ENCODE measurements around the gene BNIP5.

Gene BNIP5

DNA sequence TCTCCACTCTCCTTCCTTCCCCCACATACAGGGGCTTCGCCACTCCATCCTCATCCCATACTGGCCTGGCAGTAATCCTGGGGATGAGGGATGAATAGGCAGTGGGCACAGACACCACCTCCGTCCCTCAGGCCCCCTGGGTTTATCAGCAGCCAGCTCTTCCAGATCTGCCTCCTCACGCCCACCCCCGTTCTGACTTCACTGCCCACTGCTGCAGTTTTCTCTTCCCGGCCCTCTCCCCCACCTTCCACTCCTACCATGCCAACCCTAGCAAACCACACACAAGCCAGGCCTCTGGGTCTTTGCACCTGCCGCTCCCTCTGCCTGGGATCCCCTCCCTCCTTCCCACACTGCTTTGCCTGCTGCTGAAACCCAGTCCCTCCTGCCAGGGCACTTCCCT, 44.5 kb downstream of the BNIP5 start:
- ATAC-seq: no peak
- TF ChIP-seq ARNTL (CRISPR knock-in tag; IDR thresholded peaks at IDR 0.05; ENCODE audit: borderline replicate concordance, low read depth): no peak
- TF ChIP-seq GLIS3 (CRISPR knock-in tag; IDR thresholded peaks at IDR 0.05): no peak
- no peak for TF ChIP-seq BACH2 (CRISPR knock-in tag; IDR thresholded peaks at IDR 0.05; ENCODE audit: borderline replicate concordance)
- TF ChIP-seq ZNF8 (CRISPR knock-in tag; IDR thresholded peaks at IDR 0.05): no peak
- TF ChIP-seq TCF4 (CRISPR knock-in tag; IDR thresholded peaks at IDR 0.05; ENCODE audit: borderline replicate concordance): no peak
- TF ChIP-seq ISL1 (CRISPR knock-in tag; IDR thresholded peaks at IDR 0.05): no peak
- no peak for TF ChIP-seq TOX (CRISPR knock-in tag; IDR thresholded peaks at IDR 0.05; ENCODE audit: borderline replicate concordance)
- no peak for TF ChIP-seq PPARA (CRISPR knock-in tag; IDR thresholded peaks at IDR 0.05; ENCODE audit: borderline replicate concordance)
- no peak for TF ChIP-seq ZFP3 (CRISPR knock-in tag; IDR thresholded peaks at IDR 0.05)
- TF ChIP-seq OSR1 (CRISPR knock-in tag; IDR thresholded peaks at IDR 0.05): no peak
- no peak for TF ChIP-seq TSHZ2 (CRISPR knock-in tag; IDR thresholded peaks at IDR 0.05)

DNA sequence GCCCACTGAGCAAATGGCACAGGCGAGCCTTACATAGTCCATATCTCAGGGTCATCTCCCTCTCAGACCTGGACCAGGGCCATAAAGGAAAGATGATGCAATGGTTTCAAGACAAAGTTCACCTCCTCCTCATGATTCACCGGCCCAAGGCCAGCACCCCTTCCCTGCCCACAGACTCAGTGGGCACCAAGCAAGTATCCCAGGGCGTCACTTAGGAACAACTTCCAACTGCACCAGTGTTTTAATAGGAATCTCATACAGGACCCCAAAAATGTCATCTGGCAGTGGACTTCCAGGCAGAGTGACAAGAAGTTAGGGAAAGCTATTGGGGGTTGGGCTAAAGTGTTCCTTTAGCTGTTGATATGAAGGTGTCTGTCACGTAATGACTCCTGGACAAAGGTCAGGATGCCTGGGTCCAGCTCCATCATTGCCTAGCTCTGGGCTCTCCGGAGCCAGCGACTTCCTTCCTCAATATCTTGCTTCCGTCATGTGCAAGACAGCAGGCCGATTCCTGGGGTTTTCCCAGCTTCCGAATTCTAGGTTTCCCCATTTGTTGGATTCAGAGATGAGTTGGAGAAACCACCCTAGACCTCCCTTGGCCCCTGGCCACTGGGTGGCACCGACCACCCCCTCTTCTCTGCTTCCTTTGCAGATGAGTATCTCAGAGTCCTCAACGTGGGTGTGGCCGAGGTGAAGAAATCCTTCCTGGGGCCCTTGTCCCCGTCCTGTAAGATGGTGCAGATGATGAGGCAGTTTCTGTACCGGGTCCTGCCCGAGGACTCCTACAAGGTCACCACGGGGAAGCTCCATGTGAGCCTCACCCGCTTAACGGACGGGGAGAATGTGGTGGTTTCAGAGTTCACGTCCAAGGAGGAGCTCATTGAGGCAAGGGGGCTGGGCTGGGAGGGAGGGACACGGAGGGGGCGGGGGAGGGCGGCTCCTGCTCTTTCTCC, 45.7 kb downstream of the BNIP5 start:
- no peak for ATAC-seq
- TF ChIP-seq ISL1 (CRISPR knock-in tag; IDR thresholded peaks at IDR 0.05) (no peak), TSHZ2 (CRISPR knock-in tag; IDR thresholded peaks at IDR 0.05) (no peak), TCF4 (CRISPR knock-in tag; IDR thresholded peaks at IDR 0.05; ENCODE audit: borderline replicate concordance) (no peak), ZNF565 (CRISPR knock-in tag; conservative IDR thresholded peaks at IDR 0.05; ENCODE audit: low read depth) (no peak), CSDC2 (CRISPR knock-in tag; IDR thresholded peaks at IDR 0.05) (no peak), ZFP3 (CRISPR knock-in tag; IDR thresholded peaks at IDR 0.05) (no peak), ZC3H10 (CRISPR knock-in tag; IDR thresholded peaks at IDR 0.05) (no peak), SNAI2 (CRISPR knock-in tag; IDR thresholded peaks at IDR 0.05) (no peak), OSR1 (CRISPR knock-in tag; IDR thresholded peaks at IDR 0.05) (no peak), GLIS3 (CRISPR knock-in tag; IDR thresholded peaks at IDR 0.05) (no peak), TOX (CRISPR knock-in tag; IDR thresholded peaks at IDR 0.05; ENCODE audit: borderline replicate concordance) (no peak), ZNF70 (CRISPR knock-in tag; IDR thresholded peaks at IDR 0.05) (no peak), POU6F1 (CRISPR knock-in tag; IDR thresholded peaks at IDR 0.05; ENCODE audit: borderline replicate concordance, low read depth) (no peak), BACH2 (CRISPR knock-in tag; IDR thresholded peaks at IDR 0.05; ENCODE audit: borderline replicate concordance) (no peak), CSRNP3 (CRISPR knock-in tag; IDR thresholded peaks at IDR 0.05) (no peak)
- TF ChIP-seq, protein P1, sequence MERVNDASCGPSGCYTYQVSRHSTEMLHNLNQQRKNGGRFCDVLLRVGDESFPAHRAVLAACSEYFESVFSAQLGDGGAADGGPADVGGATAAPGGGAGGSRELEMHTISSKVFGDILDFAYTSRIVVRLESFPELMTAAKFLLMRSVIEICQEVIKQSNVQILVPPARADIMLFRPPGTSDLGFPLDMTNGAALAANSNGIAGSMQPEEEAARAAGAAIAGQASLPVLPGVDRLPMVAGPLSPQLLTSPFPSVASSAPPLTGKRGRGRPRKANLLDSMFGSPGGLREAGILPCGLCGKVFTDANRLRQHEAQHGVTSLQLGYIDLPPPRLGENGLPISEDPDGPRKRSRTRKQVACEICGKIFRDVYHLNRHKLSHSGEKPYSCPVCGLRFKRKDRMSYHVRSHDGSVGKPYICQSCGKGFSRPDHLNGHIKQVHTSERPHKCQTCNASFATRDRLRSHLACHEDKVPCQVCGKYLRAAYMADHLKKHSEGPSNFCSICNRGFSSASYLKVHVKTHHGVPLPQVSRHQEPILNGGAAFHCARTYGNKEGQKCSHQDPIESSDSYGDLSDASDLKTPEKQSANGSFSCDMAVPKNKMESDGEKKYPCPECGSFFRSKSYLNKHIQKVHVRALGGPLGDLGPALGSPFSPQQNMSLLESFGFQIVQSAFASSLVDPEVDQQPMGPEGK (CRISPR knock-in tag; IDR thresholded peaks at IDR 0.05; ENCODE audit: borderline replicate concordance): no peak
